Calu3 (cell line): ENCODE measurements around the gene EGF. TPM values are rescaled to one million over a fixed set of nuclear protein-coding genes. Genes with fewer than 3 reads are reported as not detected.

Experiments used
- BruUV-seq: library from RNA; stranded (reverse); fragments of 400-500 nt; replicated peaks from 2 replicates; lab custom pipeline; 2021; lab: Mats Ljungman, UMichigan
- CTCF ChIA-PET: fragments of 300-600 bp; sonication (Branson Sonifier 250); formaldehyde crosslinking; loops from one replicate; lab custom pipeline; 2022; ENCODE audit warnings: antibody characterized with exemption; lab: Charles Lee
- DNase-seq: peaks from one replicate; pipeline ENCODE4 v3.0.0; 2022
- H3K27ac Mint-ChIP-seq: one replicate; pipeline ENCODE4 v1.8.0; 2022; ENCODE audit warnings: mixed read lengths; ENCODE audit not compliant: unreplicated experiment
- H3K27me3 Mint-ChIP-seq: one replicate; pipeline ENCODE4 v1.8.0; 2022; ENCODE audit warnings: mixed read lengths; ENCODE audit not compliant: unreplicated experiment
- H3K36me3 Mint-ChIP-seq: one replicate; pipeline ENCODE4 v1.8.0; 2022; ENCODE audit warnings: mild to moderate bottlenecking, moderate library complexity, mixed read lengths; ENCODE audit not compliant: insufficient read depth, unreplicated experiment
- H3K4me1 Mint-ChIP-seq: one replicate; pipeline ENCODE4 v1.8.0; 2022; ENCODE audit warnings: mild to moderate bottlenecking, low read depth, mixed read lengths; ENCODE audit not compliant: unreplicated experiment
- H3K4me3 Mint-ChIP-seq: one replicate; pipeline ENCODE4 v1.8.0; 2022; ENCODE audit warnings: mild to moderate bottlenecking, low read depth, moderate library complexity, mixed read lengths; ENCODE audit not compliant: unreplicated experiment
- H3K9me3 Mint-ChIP-seq: one replicate; pipeline ENCODE4 v1.8.0; 2022; ENCODE audit warnings: low read depth, mixed read lengths; ENCODE audit not compliant: unreplicated experiment
- CTCF ChIP-seq: fragments of 200-600 bp; IDR thresholded peaks from one replicate; pipeline ENCODE4 v1.8.0; 2022; ENCODE audit warnings: antibody characterized with exemption; ENCODE audit not compliant: unreplicated experiment
- intact Hi-C: fragments of 100-400 bp; cut with micrococcal nuclease; formaldehyde crosslinking; loops from one replicate; pipeline ENCODE4 v1.10.0; 2022; ENCODE audit not compliant: unreplicated experiment
- total RNA-seq: library from RNA; stranded (reverse); gene quantifications from 2 replicates; pipeline ENCODE4 v1.2.3, GENCODE V29; 2022

EGF gene
- total RNA-seq, 1 experiment from 2014 or later = 1.4 TPM

GRCh38 chr4:109944591-109944990 lies 31.9 kb downstream of the EGF start:
- DNase-seq = no peak
- H3K4me3 Mint-ChIP-seq = no peak overlapping the region
- H3K9me3 Mint-ChIP-seq = no peaks in the 10 kb centered on the region
- no peak overlapping the region for H3K27ac Mint-ChIP-seq
- no peak for TF ChIP-seq CTCF
- BruUV-seq = no TSS peak
- intact Hi-C loops = no loop called here
- CTCF ChIA-PET = no interaction called here
- H3K36me3 Mint-ChIP-seq = no peaks in the 10 kb centered on the region
- peaks cover 24% of the 10 kb centered on the region for H3K4me1 Mint-ChIP-seq
- H3K27me3 Mint-ChIP-seq = no peaks in the 10 kb centered on the region

GRCh38 chr4:109945056-109945455 lies 32.4 kb downstream of the EGF start:
- no peaks in the 10 kb centered on the region for H3K36me3 Mint-ChIP-seq
- no peak overlapping the region for H3K4me3 Mint-ChIP-seq
- no peak for DNase-seq
- H3K4me1 Mint-ChIP-seq = peaks cover 24% of the 10 kb centered on the region
- TF ChIP-seq CTCF = no peak
- no TSS peak for BruUV-seq
- intact Hi-C loops = no loop called here
- no peaks in the 10 kb centered on the region for H3K9me3 Mint-ChIP-seq
- CTCF ChIA-PET = no interaction called here
- no peak overlapping the region for H3K27ac Mint-ChIP-seq
- H3K27me3 Mint-ChIP-seq = no peaks in the 10 kb centered on the region

GRCh38 chr4:109946120-109946519 lies 33.4 kb downstream of the EGF start:
- DNase-seq = no peak
- CTCF ChIA-PET = no interaction called here
- Mint-ChIP-seq H3K36me3 (no peaks in the 10 kb centered on the region), H3K9me3 (no peaks in the 10 kb centered on the region), H3K27ac (no peak overlapping the region), H3K4me3 (no peak overlapping the region), H3K4me1 (peaks cover 24% of the 10 kb centered on the region), H3K27me3 (no peaks in the 10 kb centered on the region)
- intact Hi-C loops = no loop called here
- no TSS peak for BruUV-seq
- TF ChIP-seq CTCF = no peak

- DNase-seq = no peak
- Mint-ChIP-seq H3K27ac (no peak overlapping the region), H3K27me3 (no peaks in the 10 kb centered on the region), H3K36me3 (no peaks in the 10 kb centered on the region), H3K4me1 (peaks cover 24% of the 10 kb centered on the region), H3K9me3 (no peaks in the 10 kb centered on the region), H3K4me3 (no peak overlapping the region)
- intact Hi-C loops = no loop called here
- no peak for TF ChIP-seq CTCF
- no TSS peak for BruUV-seq
- CTCF ChIA-PET = no interaction called here
Measured at GRCh38 chr4:109947457-109947856, 34.8 kb downstream of the EGF start.
